ENCODE results near the gene AJM1. TPM values are rescaled to one million over a fixed set of nuclear protein-coding genes. Genes with fewer than 3 reads are reported as not detected.

AJM1 gene
- total and polyA plus RNA-seq, 2 donors (not counting 1 experiment from before 2014, with no cell fraction given) = 1.7 to 2.9 TPM

GRCh38 chr9:136861874-136862457 lies 19.7 kb downstream of the AJM1 start:
- H4K20me1 ChIP-seq (ENCODE audit: control insufficient read depth, insufficient read depth, low read length, poor library complexity, severe bottlenecking) = peaks cover 29% of the 10 kb centered on the region
- H3K4me3 ChIP-seq (ENCODE audit: control extremely low read depth in 1 of 5, extremely low read depth in 1 of 5, insufficient read depth in 1 of 5, low read depth in 2 of 5, low read length in 4 of 5) = no peak overlapping the region
- DNase-seq (no peak), ATAC-seq (ENCODE audit: low read depth) (no peak)
- ChIA-PET CTCF (interaction anchor here (0.7 kb wide), 1 partner anchor 167 kb away, joined by 3 read pairs; the partner anchor contains the start of gene ABCA2), POLR2A (no interaction called here)
- H2AFZ ChIP-seq (ENCODE audit: insufficient read depth, low read depth, low read length, poor library complexity, severe bottlenecking) = no peak overlapping the region
- H3K9ac ChIP-seq (ENCODE audit: low read length) = no peak overlapping the region
- peaks cover 8 to 19% of the 10 kb centered on the region in 2 donors for H3K4me1 ChIP-seq (ENCODE audit: control insufficient read depth in 2 of 2, insufficient read depth in 2 of 2, low read length in 2 of 2)
- H3K27me3 ChIP-seq (replicated peaks in 1 of 4; ENCODE audit: control extremely low read depth in 1 of 4, control insufficient read depth in 3 of 4, insufficient read depth in 4 of 4, low read length in 3 of 4) = no peaks in the 10 kb centered on the region
- no peak overlapping the region for H3K4me2 ChIP-seq (replicated peaks; ENCODE audit: low read depth, low read length, poor library complexity, severe bottlenecking)
- peaks cover 0 to 37% of the 10 kb centered on the region in 2 experiments for H3K36me3 ChIP-seq (replicated peaks in 1 of 2; ENCODE audit: control extremely low read depth in 1 of 2, control insufficient read depth in 1 of 2, extremely low read depth in 1 of 2, insufficient read depth in 2 of 2, low read length in 1 of 2)
- intact Hi-C loops (cut with micrococcal nuclease) = no loop called here
- H3K27ac ChIP-seq (ENCODE audit: low read length in 2 of 2) = no peak overlapping the region
- no peaks in the 10 kb centered on the region for H3K9me3 ChIP-seq (ENCODE audit: control extremely low read depth in 1 of 3, control insufficient read depth in 2 of 3, insufficient read depth in 1 of 3, low read length in 2 of 3)
- 94% methylated on average over 21 of the region's 26 CpGs for WGBS (ENCODE audit: insufficient coverage)
- H3K4me1 Mint-ChIP-seq = peaks cover 20% of the 10 kb centered on the region
- no peaks in the 10 kb centered on the region for H3K9me3 Mint-ChIP-seq (ENCODE audit: insufficient read depth)
- no peak overlapping the region for H3K4me3 Mint-ChIP-seq
- H3K27me3 Mint-ChIP-seq = no peaks in the 10 kb centered on the region
- H3K27ac Mint-ChIP-seq = no peak overlapping the region
- H3K79me2 ChIP-seq (ENCODE audit: control insufficient read depth, insufficient read depth, low read length) = peaks cover 30% of the 10 kb centered on the region
- TF ChIP-seq EZH2 (IDR thresholded peaks at IDR 0.05; ENCODE audit: borderline replicate concordance, insufficient read depth, low read depth, low read length, poor library complexity, severe bottlenecking) (no peak), CTCF (IDR thresholded peaks at IDR 0.05) (no peak)

GRCh38 chr9:136862849-136863622 lies 20.8 kb downstream of the AJM1 start:
- Mint-ChIP-seq H3K27me3 (no peaks in the 10 kb centered on the region), H3K27ac (no peak overlapping the region), H3K4me3 (no peak overlapping the region), H3K4me1 (peaks cover 22% of the 10 kb centered on the region), H3K9me3 (ENCODE audit: insufficient read depth) (no peaks in the 10 kb centered on the region)
- Histone ChIP-seq H3K4me1 (ENCODE audit: control insufficient read depth in 2 of 2, insufficient read depth in 2 of 2, low read length in 2 of 2) (peaks cover 8 to 24% of the 10 kb centered on the region in 2 donors), H3K27me3 (replicated peaks in 1 of 4; ENCODE audit: control extremely low read depth in 1 of 4, control insufficient read depth in 3 of 4, insufficient read depth in 4 of 4, low read length in 3 of 4) (no peaks in the 10 kb centered on the region), H2AFZ (ENCODE audit: insufficient read depth, low read depth, low read length, poor library complexity, severe bottlenecking) (no peak overlapping the region), H3K9ac (ENCODE audit: low read length) (no peak overlapping the region), H3K9me3 (ENCODE audit: control extremely low read depth in 1 of 3, control insufficient read depth in 2 of 3, insufficient read depth in 1 of 3, low read length in 2 of 3) (peaks cover 0 to 2% (median 0%) of the 10 kb centered on the region in 3 donors), H3K4me2 (replicated peaks; ENCODE audit: low read depth, low read length, poor library complexity, severe bottlenecking) (no peak overlapping the region), H3K27ac (ENCODE audit: low read length in 2 of 2) (no peak overlapping the region), H3K79me2 (ENCODE audit: control insufficient read depth, insufficient read depth, low read length) (peaks cover 35% of the 10 kb centered on the region), H3K4me3 (ENCODE audit: control extremely low read depth in 1 of 5, extremely low read depth in 1 of 5, insufficient read depth in 1 of 5, low read depth in 2 of 5, low read length in 4 of 5) (no peak overlapping the region), H3K36me3 (replicated peaks in 1 of 2; ENCODE audit: control extremely low read depth in 1 of 2, control insufficient read depth in 1 of 2, extremely low read depth in 1 of 2, insufficient read depth in 2 of 2, low read length in 1 of 2) (peaks cover 0 to 37% of the 10 kb centered on the region in 2 experiments), H4K20me1 (ENCODE audit: control insufficient read depth, insufficient read depth, low read length, poor library complexity, severe bottlenecking) (peaks cover 24% of the 10 kb centered on the region)
- POLR2A ChIA-PET = no interaction called here
- intact Hi-C loops (cut with micrococcal nuclease) = no loop called here
- 98% methylated on average over 24 of the region's 31 CpGs for WGBS (ENCODE audit: insufficient coverage)
- CTCF ChIA-PET = interaction anchor here (0.8 to 1.1 kb wide), 2 partner anchors 11 to 23 kb away, joined by 3 read pairs; partner anchors contain the start of gene TRAF2
- no peak for ATAC-seq (ENCODE audit: low read depth)
- DNase-seq = no peak
- TF ChIP-seq EZH2 (IDR thresholded peaks at IDR 0.05; ENCODE audit: borderline replicate concordance, insufficient read depth, low read depth, low read length, poor library complexity, severe bottlenecking) (no peak), CTCF (IDR thresholded peaks at IDR 0.05) (no peak)
